WERI-Rb-1 (cell line): Measurements from ENCODE around the gene PGC.

ENCODE experiments used
- DNase-seq: peaks from one replicate; pipeline ENCODE4 v3.0.0-alpha.2; 2020
- H3K27ac ChIP-seq: fragments of 250-450 bp; sonication (Bioruptor Pico); 2 replicates; pipeline ENCODE4 v1.5.1; 2020; ENCODE audit warnings: mild to moderate bottlenecking, moderate library complexity
- H3K27me3 ChIP-seq: fragments of 250-450 bp; sonication (Bioruptor Pico); 2 replicates; pipeline ENCODE4 v1.5.1; 2021; ENCODE audit warnings: mild to moderate bottlenecking, low read depth, moderate library complexity; ENCODE audit not compliant: insufficient read depth, severe bottlenecking
- H3K36me3 ChIP-seq: fragments of 250-450 bp; sonication (Bioruptor Pico); 2 replicates; pipeline ENCODE4 v1.5.1; 2020; ENCODE audit warnings: mild to moderate bottlenecking, moderate library complexity
- H3K4me3 ChIP-seq: 2 replicates; pipeline ENCODE4 v1.5.1; 2011; ENCODE audit warnings: low read depth, mild to moderate bottlenecking, control low read depth, low read length
- H3K9me3 ChIP-seq: fragments of 250-450 bp; sonication (Bioruptor Pico); 2 replicates; pipeline ENCODE4 v1.5.1; 2021; ENCODE audit warnings: mild to moderate bottlenecking, moderate library complexity; ENCODE audit not compliant: severe bottlenecking
- CTCF ChIP-seq: IDR thresholded peaks from 2 replicates; pipeline ENCODE4 v1.5.1; 2011; ENCODE audit warnings: low read depth, mild to moderate bottlenecking, control low read depth, inconsistent platforms, low read length

Gene PGC

GRCh38 chr6:41718828-41719227 is 28.4 kb downstream of the PGC start:
- TF ChIP-seq CTCF = no peak
- no peak overlapping the region for H3K4me3 ChIP-seq
- no peak overlapping the region for H3K27ac ChIP-seq
- no peaks in the 10 kb centered on the region for H3K27me3 ChIP-seq
- no peaks in the 10 kb centered on the region for H3K9me3 ChIP-seq
- H3K36me3 ChIP-seq = no peaks in the 10 kb centered on the region
- no peak for DNase-seq

GRCh38 chr6:41717392-41717736 is 29.8 kb downstream of the PGC start:
- no peak for DNase-seq
- Histone ChIP-seq H3K4me3 (no peak overlapping the region), H3K27ac (no peak overlapping the region), H3K27me3 (no peaks in the 10 kb centered on the region), H3K9me3 (no peaks in the 10 kb centered on the region), H3K36me3 (no peaks in the 10 kb centered on the region)
- TF ChIP-seq CTCF = no peak

GRCh38 chr6:41716516-41717391 is 30.4 kb downstream of the PGC start:
- H3K9me3 ChIP-seq = no peaks in the 10 kb centered on the region
- H3K27ac ChIP-seq = no peak overlapping the region
- no peak overlapping the region for H3K4me3 ChIP-seq
- H3K36me3 ChIP-seq = no peaks in the 10 kb centered on the region
- no peak for TF ChIP-seq CTCF
- no peaks in the 10 kb centered on the region for H3K27me3 ChIP-seq
- no peak for DNase-seq

GRCh38 chr6:41715795-41716515 is 31.2 kb downstream of the PGC start:
- no peaks in the 10 kb centered on the region for H3K9me3 ChIP-seq
- H3K27me3 ChIP-seq = no peaks in the 10 kb centered on the region
- no peak overlapping the region for H3K4me3 ChIP-seq
- DNase-seq = no peak
- no peak for TF ChIP-seq CTCF
- no peaks in the 10 kb centered on the region for H3K36me3 ChIP-seq
- H3K27ac ChIP-seq = no peak overlapping the region

- no peak for TF ChIP-seq CTCF
- no peak overlapping the region for H3K27ac ChIP-seq
- no peak for DNase-seq
- H3K27me3 ChIP-seq = no peaks in the 10 kb centered on the region
- no peaks in the 10 kb centered on the region for H3K36me3 ChIP-seq
- H3K9me3 ChIP-seq = no peaks in the 10 kb centered on the region
- H3K4me3 ChIP-seq = no peak overlapping the region
Measured at GRCh38 chr6:41714556-41715273, 32.5 kb downstream of the PGC start.
